WTC11 (cell line): ENCODE results near the gene CEP295NL. TPM values are rescaled to one million over a fixed set of nuclear protein-coding genes. Genes with fewer than 3 reads are reported as not detected.

Source experiments
- ATAC-seq: fragments of 200-7000 bp; cut with Tn5 transposase; 2 replicates; pipeline ENCODE4 v1.10.0; 2021; ENCODE audit warnings: mild to moderate bottlenecking, moderate library complexity
- CTCF ChIA-PET: fragments of 300-600 bp; sonication (Branson Sonifier 250); formaldehyde crosslinking; loops from one replicate; lab custom pipeline; 2021; ENCODE audit warnings: antibody characterized with exemption; lab: Charles Lee
- POLR2A ChIA-PET: fragments of 350-600 bp; sonication (Branson Sonifier 250); formaldehyde crosslinking; loops from one replicate; lab custom pipeline; 2021; ENCODE audit warnings: antibody characterized with exemption; lab: Charles Lee
- DNase-seq: peaks from one replicate; pipeline ENCODE4 v3.0.0; 2021; ENCODE audit warnings: low spot score
- H3K27ac Mint-ChIP-seq: 2 replicates; pipeline ENCODE4 v1.8.0; 2021; ENCODE audit warnings: mixed read lengths
- H3K27me3 Mint-ChIP-seq: 2 replicates; pipeline ENCODE4 v1.8.0; 2021; ENCODE audit warnings: low read depth, mild to moderate bottlenecking, moderate library complexity, mixed read lengths
- H3K36me3 Mint-ChIP-seq: 2 replicates; pipeline ENCODE4 v1.8.0; 2021; ENCODE audit warnings: mixed read lengths
- H3K4me1 Mint-ChIP-seq: 2 replicates; pipeline ENCODE4 v1.8.0; 2022; ENCODE audit warnings: mixed read lengths
- H3K4me3 Mint-ChIP-seq: 2 replicates; pipeline ENCODE4 v1.8.0; 2021; ENCODE audit warnings: mild to moderate bottlenecking, moderate library complexity, mixed read lengths
- H3K9me3 Mint-ChIP-seq: 2 replicates; pipeline ENCODE4 v1.8.0; 2021; ENCODE audit warnings: mixed read lengths
- ATF2 ChIP-seq: sonication (generic); formaldehyde crosslinking; IDR thresholded peaks from 2 replicates; pipeline ENCODE4 v1.8.1; 2022; ENCODE audit warnings: low read depth, missing genetic modification reagents, borderline replicate concordance
- CTCF ChIP-seq: fragments of 200-600 bp; IDR thresholded peaks from 2 replicates; pipeline ENCODE4 v1.8.0; 2022; ENCODE audit warnings: antibody characterized with exemption
- ELF4 ChIP-seq: sonication (generic); formaldehyde crosslinking; IDR thresholded peaks from 2 replicates; pipeline ENCODE4 v1.8.1; 2022; ENCODE audit warnings: low read depth, mild to moderate bottlenecking, moderate library complexity, missing genetic modification reagents
- ERG ChIP-seq: fragments of 250-450 bp; sonication (Bioruptor Pico); IDR thresholded peaks from 2 replicates; pipeline ENCODE4 v1.8.0; 2021; ENCODE audit warnings: mild to moderate bottlenecking
- FOXP1 ChIP-seq: sonication (generic); formaldehyde crosslinking; IDR thresholded peaks from 2 replicates; pipeline ENCODE4 v1.8.0; 2022; ENCODE audit warnings: missing genetic modification reagents, mild to moderate bottlenecking, moderate library complexity, borderline replicate concordance
- RORB ChIP-seq: fragments of 250-450 bp; sonication (Bioruptor Pico); IDR thresholded peaks from 2 replicates; pipeline ENCODE4 v1.9.0; 2021; ENCODE audit warnings: mild to moderate bottlenecking
- ZMAT4 ChIP-seq: fragments of 250-450 bp; sonication (Bioruptor Pico); IDR thresholded peaks from 2 replicates; pipeline ENCODE4 v1.9.0; 2021; ENCODE audit warnings: mild to moderate bottlenecking
- ZNF263 ChIP-seq: sonication (generic); formaldehyde crosslinking; IDR thresholded peaks from 2 replicates; pipeline ENCODE4 v1.8.1; 2022; ENCODE audit warnings: low read depth, mild to moderate bottlenecking, moderate library complexity, missing genetic modification reagents
- total RNA-seq: library from RNA; stranded (reverse); gene quantifications from 3 replicates; pipeline ENCODE4 v1.2.3, GENCODE V29; 2021
- TF ChIP-seq, protein P1 (sequence below): sonication (generic); formaldehyde crosslinking; IDR thresholded peaks from 2 replicates; pipeline ENCODE4 v1.8.1; 2023; ENCODE audit warnings: mild to moderate bottlenecking, missing genetic modification reagents
- TF ChIP-seq, protein P2 (sequence below): sonication (generic); formaldehyde crosslinking; IDR thresholded peaks from 2 replicates; pipeline ENCODE4 v1.8.0; 2022; ENCODE audit warnings: mild to moderate bottlenecking, missing genetic modification reagents

The CEP295NL gene
- total RNA-seq, 1 experiment from 2014 or later = 0.61 TPM

- Mint-ChIP-seq H3K4me1 (peaks cover 10% of the 10 kb centered on the region), H3K9me3 (no peaks in the 10 kb centered on the region), H3K4me3 (no peak overlapping the region), H3K36me3 (no peaks in the 10 kb centered on the region), H3K27me3 (no peaks in the 10 kb centered on the region), H3K27ac (no peak overlapping the region)
- ATAC-seq = no peak
- no peak for DNase-seq
- TF ChIP-seq ATF2 = no peak
- TF ChIP-seq ERG (CRISPR knock-in tag) = no peak
- TF ChIP-seq, protein P1, sequence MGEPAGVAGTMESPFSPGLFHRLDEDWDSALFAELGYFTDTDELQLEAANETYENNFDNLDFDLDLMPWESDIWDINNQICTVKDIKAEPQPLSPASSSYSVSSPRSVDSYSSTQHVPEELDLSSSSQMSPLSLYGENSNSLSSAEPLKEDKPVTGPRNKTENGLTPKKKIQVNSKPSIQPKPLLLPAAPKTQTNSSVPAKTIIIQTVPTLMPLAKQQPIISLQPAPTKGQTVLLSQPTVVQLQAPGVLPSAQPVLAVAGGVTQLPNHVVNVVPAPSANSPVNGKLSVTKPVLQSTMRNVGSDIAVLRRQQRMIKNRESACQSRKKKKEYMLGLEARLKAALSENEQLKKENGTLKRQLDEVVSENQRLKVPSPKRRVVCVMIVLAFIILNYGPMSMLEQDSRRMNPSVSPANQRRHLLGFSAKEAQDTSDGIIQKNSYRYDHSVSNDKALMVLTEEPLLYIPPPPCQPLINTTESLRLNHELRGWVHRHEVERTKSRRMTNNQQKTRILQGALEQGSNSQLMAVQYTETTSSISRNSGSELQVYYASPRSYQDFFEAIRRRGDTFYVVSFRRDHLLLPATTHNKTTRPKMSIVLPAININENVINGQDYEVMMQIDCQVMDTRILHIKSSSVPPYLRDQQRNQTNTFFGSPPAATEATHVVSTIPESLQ = no peak
- no peak for TF ChIP-seq ZNF263 (CRISPR knock-in tag)
- TF ChIP-seq RORB (CRISPR knock-in tag) = no peak
- POLR2A ChIA-PET = interaction anchor here (0.7 kb wide), 1 partner anchor 48 kb away, joined by 11 read pairs; no protein-coding TSS in a partner anchor
- CTCF ChIA-PET = interaction anchor here (1.5 to 4.2 kb wide), 4 partner anchors 8 to 129 kb away, joined by 3 to 27 read pairs (median 12); no protein-coding TSS in a partner anchor
Measured at GRCh38 chr17:78844301-78845005, 58.5 kb downstream of the CEP295NL start.

DNA sequence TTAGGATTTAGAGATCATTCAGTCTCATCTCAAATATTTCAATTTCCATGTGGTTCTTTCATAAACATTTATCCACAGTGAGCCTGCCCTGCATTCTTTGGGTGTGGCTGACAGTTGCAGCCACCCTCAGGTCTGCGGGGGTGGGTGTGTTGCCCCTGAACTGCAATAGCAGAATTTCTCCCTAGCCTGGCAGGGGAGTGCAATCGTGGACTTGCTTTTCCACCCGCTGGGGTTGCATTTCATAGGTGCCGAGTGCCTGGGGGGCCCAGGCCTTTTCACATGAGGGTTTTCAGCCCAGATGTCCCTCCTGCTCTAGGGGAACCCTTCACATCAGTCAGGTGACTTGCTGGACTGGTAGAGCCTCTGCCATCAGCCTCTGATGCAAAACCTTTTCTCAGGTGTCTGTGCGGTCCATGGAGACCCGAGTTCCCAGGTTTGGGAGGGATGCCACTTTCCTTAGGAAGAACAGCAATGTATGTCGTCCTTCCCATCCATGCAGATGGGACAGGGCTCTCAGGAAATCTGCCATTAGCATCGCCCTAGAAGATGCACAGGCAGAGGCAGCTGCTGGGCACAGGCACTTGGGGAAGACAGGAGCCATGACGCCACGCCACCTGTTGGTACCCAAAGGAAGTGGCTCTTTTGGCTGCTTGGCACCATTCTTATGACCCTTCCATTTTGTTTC, 60.0 kb downstream of the CEP295NL start:
- peak; percentile 13 for ATAC-seq
- peak overlapping the region; percentile 74; the same call in 1 of the 2 replicates for H3K27ac Mint-ChIP-seq

More for the DNA sequence above, 60.0 kb downstream of the CEP295NL start:
- no peaks in the 10 kb centered on the region for H3K27me3 Mint-ChIP-seq
- TF ChIP-seq ELF4 (CRISPR knock-in tag) = no peak
- no peak for TF ChIP-seq ZMAT4 (CRISPR knock-in tag)
- TF ChIP-seq CTCF = peak; percentile 59
- TF ChIP-seq, protein P2, sequence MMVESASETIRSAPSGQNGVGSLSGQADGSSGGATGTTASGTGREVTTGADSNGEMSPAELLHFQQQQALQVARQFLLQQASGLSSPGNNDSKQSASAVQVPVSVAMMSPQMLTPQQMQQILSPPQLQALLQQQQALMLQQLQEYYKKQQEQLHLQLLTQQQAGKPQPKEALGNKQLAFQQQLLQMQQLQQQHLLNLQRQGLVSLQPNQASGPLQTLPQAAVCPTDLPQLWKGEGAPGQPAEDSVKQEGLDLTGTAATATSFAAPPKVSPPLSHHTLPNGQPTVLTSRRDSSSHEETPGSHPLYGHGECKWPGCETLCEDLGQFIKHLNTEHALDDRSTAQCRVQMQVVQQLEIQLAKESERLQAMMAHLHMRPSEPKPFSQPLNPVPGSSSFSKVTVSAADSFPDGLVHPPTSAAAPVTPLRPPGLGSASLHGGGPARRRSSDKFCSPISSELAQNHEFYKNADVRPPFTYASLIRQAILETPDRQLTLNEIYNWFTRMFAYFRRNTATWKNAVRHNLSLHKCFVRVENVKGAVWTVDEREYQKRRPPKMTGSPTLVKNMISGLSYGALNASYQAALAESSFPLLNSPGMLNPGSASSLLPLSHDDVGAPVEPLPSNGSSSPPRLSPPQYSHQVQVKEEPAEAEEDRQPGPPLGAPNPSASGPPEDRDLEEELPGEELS (CRISPR knock-in tag) = no peak
- TF ChIP-seq FOXP1 (CRISPR knock-in tag) = no peak
- TF ChIP-seq, all 79 proteins: peak for 1
- POLR2A ChIA-PET = no interaction called here
- H3K36me3 Mint-ChIP-seq = no peaks in the 10 kb centered on the region
- H3K4me3 Mint-ChIP-seq = peak overlapping the region; percentile 84; the same call in 1 of the 2 replicates
- H3K9me3 Mint-ChIP-seq = no peaks in the 10 kb centered on the region
- peaks cover 21% of the 10 kb centered on the region for H3K4me1 Mint-ChIP-seq
- DNase-seq = peak; percentile 70
- CTCF ChIA-PET = interaction anchor here (0.5 to 4.2 kb wide), 7 partner anchors 10 to 397 kb away, joined by 3 to 27 read pairs (median 5); no protein-coding TSS in a partner anchor
